Keratinocyte (primary cell): Measurements from ENCODE around the gene REL. TPM values are rescaled to one million over a fixed set of nuclear protein-coding genes. Genes with fewer than 3 reads are reported as not detected.
A peak's percentile ranks its signal among the peaks of the same experiment; 100 is the strongest.

Experiments used
- DNase-seq: peaks from one replicate; pipeline ENCODE4 v3.0.0-alpha.2; 2011; ENCODE audit warnings: low read depth, missing footprints, low spot score
- FAIRE-seq: peaks from 2 replicates; lab custom pipeline; 2011; peaks lifted over from hg19 to GRCh38; lab: Jason Lieb, UNC
- H2AFZ ChIP-seq: 2 replicates; pipeline ENCODE4 v1.6.0; 2012; ENCODE audit warnings: low read length, control low read depth, inconsistent platforms; ENCODE audit not compliant: control insufficient read depth
- H3K27ac ChIP-seq: 2 replicates; pipeline ENCODE4 v1.5.1; 2011; ENCODE audit warnings: low read length; ENCODE audit not compliant: control insufficient read depth, insufficient read depth
- H3K27me3 ChIP-seq: 3 replicates; pipeline ENCODE4 v1.6.0; 2011; ENCODE audit warnings: low read length; ENCODE audit not compliant: control insufficient read depth, insufficient read depth; ENCODE audit errors: extremely low read depth
- H3K36me3 ChIP-seq, 2 experiments: 2 replicates in 1 of 2; 3 replicates in 1 of 2; pipeline ENCODE4 v1.5.1; 2011; ENCODE audit warnings: low read length in 2 of 2, mild to moderate bottlenecking in 1 of 2; ENCODE audit not compliant: control insufficient read depth in 2 of 2, insufficient read depth in 2 of 2; ENCODE audit errors: extremely low read depth in 1 of 2
- H3K4me1 ChIP-seq: 3 replicates; pipeline ENCODE4 v1.5.1; 2011; ENCODE audit warnings: low read length; ENCODE audit not compliant: control insufficient read depth, insufficient read depth; ENCODE audit errors: extremely low read depth
- H3K4me2 ChIP-seq: 3 replicates; pipeline ENCODE4 v1.6.0; 2011; ENCODE audit warnings: low read depth, low read length; ENCODE audit not compliant: control insufficient read depth, insufficient read depth; ENCODE audit errors: extremely low read depth
- H3K4me3 ChIP-seq, 3 experiments: fragments of 200-600 bp in 1 of 3; sonication (generic) in 1 of 3; 2 replicates in 2 of 3; 3 replicates in 1 of 3; pipeline ENCODE4 v1.5.1; 2011 to 2016; ENCODE audit warnings: low read length in 3 of 3, mild to moderate bottlenecking in 3 of 3, control low read depth in 2 of 3, inconsistent platforms in 1 of 3, low read depth in 1 of 3, mixed read lengths in 1 of 3, mixed run types in 1 of 3, moderate library complexity in 1 of 3; ENCODE audit not compliant: control insufficient read depth in 2 of 3, insufficient read depth in 2 of 3; ENCODE audit errors: extremely low read depth in 1 of 3
- H3K79me2 ChIP-seq: 2 replicates; pipeline ENCODE4 v1.6.0; 2012; ENCODE audit warnings: low read length; ENCODE audit not compliant: control insufficient read depth, insufficient read depth
- H3K9ac ChIP-seq: 3 replicates; pipeline ENCODE4 v1.6.0; 2011; ENCODE audit warnings: low read length; ENCODE audit not compliant: control insufficient read depth, insufficient read depth; ENCODE audit errors: extremely low read depth
- H3K9me1 ChIP-seq: 3 replicates; pipeline ENCODE4 v1.6.0; 2011; ENCODE audit warnings: low read length; ENCODE audit not compliant: control insufficient read depth, insufficient read depth; ENCODE audit errors: extremely low read depth
- H3K9me3 ChIP-seq: 2 replicates; pipeline ENCODE4 v1.5.1; 2012; ENCODE audit warnings: low read depth, low read length; ENCODE audit not compliant: control insufficient read depth
- H4K20me1 ChIP-seq: 3 replicates; pipeline ENCODE4 v1.6.0; 2011; ENCODE audit warnings: low read length; ENCODE audit not compliant: control insufficient read depth, insufficient read depth; ENCODE audit errors: extremely low read depth
- CTCF ChIP-seq, 3 experiments: IDR thresholded peaks in 1 of 3; conservative IDR thresholded peaks in 1 of 3; optimal IDR thresholded peaks in 1 of 3; 2 replicates in 2 of 3; 3 replicates in 1 of 3; pipeline versions ENCODE3 to v1.5.1; 2011; ENCODE audit warnings: low read length in 3 of 3, mild to moderate bottlenecking in 3 of 3, moderate library complexity in 2 of 3, control low read depth in 1 of 3, inconsistent platforms in 1 of 3; ENCODE audit not compliant: insufficient read depth in 2 of 3; ENCODE audit errors: extremely low read depth in 1 of 3
- EZH2 ChIP-seq: IDR thresholded peaks from one replicate; pipeline ENCODE4 v1.6.1; 2012; ENCODE audit warnings: inconsistent platforms, mild to moderate bottlenecking, low read length, moderate library complexity
- dilution Hi-C: fragments of 300-500 bp; cut with MboI; formaldehyde crosslinking; loops from one replicate; pipeline ENCODE4 v1.7.0; 2020; ENCODE audit warnings: low sequenced_read_pairs; ENCODE audit not compliant: extremely low pct_ligation_motif_present
- polyA plus RNA-seq, 5 experiments: library from polyadenylated mRNA; depleted of rRNA in 3 of 5; stranded (reverse) in 3 of 5; stranded (forward) in 1 of 5; unstranded in 1 of 5; fragments of >200 nt; gene quantifications; 1 replicate in 1 of 5; 2 replicates in 3 of 5; 3 replicates in 1 of 5; pipeline versions ENCODE4 v1.2.1 to v1.2.3, GENCODE V29; 2011 to 2012; ENCODE audit warnings: missing spikeins in 2 of 5, low read depth in 1 of 5, low replicate concordance in 1 of 5

Gene REL
- polyA plus RNA-seq, 1 donor (not counting 4 experiments of a cell fraction or from before 2014, with no cell fraction given): 9.0 TPM

- no peaks in the 10 kb centered on the region for H3K27me3 ChIP-seq
- no peaks in the 10 kb centered on the region for H3K9me1 ChIP-seq
- H4K20me1 ChIP-seq: no peaks in the 10 kb centered on the region
- H3K79me2 ChIP-seq: no peaks in the 10 kb centered on the region
- dilution Hi-C loops: no loop called here
- peaks cover 24% of the 10 kb centered on the region for H3K4me1 ChIP-seq
- H3K9me3 ChIP-seq: no peaks in the 10 kb centered on the region
- no peak overlapping the region for H3K9ac ChIP-seq
- FAIRE-seq (no peak), DNase-seq (no peak)
- TF ChIP-seq EZH2 (no peak), CTCF (optimal IDR thresholded peaks at IDR 0.05 in 1 of 3, IDR thresholded peaks at IDR 0.05 in 1 of 3, conservative IDR thresholded peaks at IDR 0.05 in 1 of 3; ENCODE audit: extremely low read depth in 1 of 3, insufficient read depth in 2 of 3, low read length in 3 of 3) (no peak)
- no peak overlapping the region for H3K4me2 ChIP-seq
- no peaks in the 10 kb centered on the region for H3K36me3 ChIP-seq
- H2AFZ ChIP-seq: no peak overlapping the region
- H3K27ac ChIP-seq: no peak overlapping the region
- no peak overlapping the region for H3K4me3 ChIP-seq
Observed at GRCh38 chr2:60947056-60947455, 65.7 kb downstream of the REL start.

GRCh38 chr2:60948161-60948560 is 66.8 kb downstream of the REL start:
- no peaks in the 10 kb centered on the region for H4K20me1 ChIP-seq
- no peaks in the 10 kb centered on the region for H3K36me3 ChIP-seq
- TF ChIP-seq EZH2 (no peak), CTCF (optimal IDR thresholded peaks at IDR 0.05 in 1 of 3, IDR thresholded peaks at IDR 0.05 in 1 of 3, conservative IDR thresholded peaks at IDR 0.05 in 1 of 3; ENCODE audit: extremely low read depth in 1 of 3, insufficient read depth in 2 of 3, low read length in 3 of 3) (no peak)
- no peaks in the 10 kb centered on the region for H3K9me1 ChIP-seq
- H3K27ac ChIP-seq: peak overlapping the region; percentile 94
- dilution Hi-C loops: no loop called here
- H3K27me3 ChIP-seq: no peaks in the 10 kb centered on the region
- H3K9ac ChIP-seq: peak overlapping the region; percentile 69
- H3K9me3 ChIP-seq: no peaks in the 10 kb centered on the region
- peaks cover 24% of the 10 kb centered on the region for H3K4me1 ChIP-seq
- no peaks in the 10 kb centered on the region for H3K79me2 ChIP-seq
- H3K4me2 ChIP-seq: peak overlapping the region; percentile 72
- no peak overlapping the region for H3K4me3 ChIP-seq
- DNase-seq (no peak), FAIRE-seq (peak; percentile 36)
- peak overlapping the region; percentile 9 for H2AFZ ChIP-seq
